Measurements from ENCODE around the gene SGCD. TPM values are rescaled to one million over a fixed set of nuclear protein-coding genes. Genes with fewer than 3 reads are reported as not detected.

Gene SGCD
- polyA plus RNA-seq, 3 donors = 5.1 to 5.7 (median 5.6) TPM

GRCh38 chr5:156399323-156399722 is 72.4 kb downstream of the SGCD start:
- DNase-seq (ENCODE audit: low read depth in 3 of 3, low spot score in 2 of 3) = no peak

DNA sequence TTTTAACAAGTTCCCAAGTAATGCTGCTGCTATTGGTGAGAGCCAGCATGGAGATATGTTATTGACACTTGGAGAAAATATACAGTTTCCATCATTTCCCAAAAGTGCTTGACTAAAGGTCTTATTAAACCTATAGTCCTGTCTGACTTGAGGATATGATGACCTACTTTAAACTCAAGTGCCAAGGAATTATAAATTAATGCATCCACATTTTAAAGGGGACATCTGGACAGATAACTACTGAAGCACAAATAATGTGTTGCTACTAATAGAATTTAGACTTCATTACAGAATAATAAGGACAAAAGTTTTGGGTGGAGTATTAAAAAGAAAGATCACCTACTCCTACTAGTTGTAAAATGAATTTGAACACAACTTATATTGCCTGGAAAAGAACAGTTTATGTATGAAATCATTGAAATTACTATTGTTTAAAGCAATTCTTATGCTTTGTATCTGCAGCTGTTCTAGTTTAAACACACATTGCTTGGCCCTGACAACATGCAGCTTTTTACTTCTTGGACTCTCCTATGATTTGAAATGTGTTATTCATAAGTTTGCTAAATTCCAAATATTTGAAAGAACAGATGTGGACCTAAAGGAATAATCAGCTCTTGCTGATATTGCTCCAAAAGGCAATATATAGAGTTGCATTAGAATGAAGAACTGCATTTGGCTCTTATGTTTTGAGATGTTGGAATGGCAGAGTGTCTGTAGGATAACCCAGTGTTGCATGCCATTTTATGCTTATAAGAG is 73.4 kb downstream of the SGCD start:
- DNase-seq (ENCODE audit: low read depth in 3 of 3, low spot score in 2 of 3) = no peak

GRCh38 chr5:156401804-156402203 is 74.8 kb downstream of the SGCD start:
- DNase-seq (ENCODE audit: low read depth in 3 of 3, low spot score in 2 of 3) = no peak

DNA sequence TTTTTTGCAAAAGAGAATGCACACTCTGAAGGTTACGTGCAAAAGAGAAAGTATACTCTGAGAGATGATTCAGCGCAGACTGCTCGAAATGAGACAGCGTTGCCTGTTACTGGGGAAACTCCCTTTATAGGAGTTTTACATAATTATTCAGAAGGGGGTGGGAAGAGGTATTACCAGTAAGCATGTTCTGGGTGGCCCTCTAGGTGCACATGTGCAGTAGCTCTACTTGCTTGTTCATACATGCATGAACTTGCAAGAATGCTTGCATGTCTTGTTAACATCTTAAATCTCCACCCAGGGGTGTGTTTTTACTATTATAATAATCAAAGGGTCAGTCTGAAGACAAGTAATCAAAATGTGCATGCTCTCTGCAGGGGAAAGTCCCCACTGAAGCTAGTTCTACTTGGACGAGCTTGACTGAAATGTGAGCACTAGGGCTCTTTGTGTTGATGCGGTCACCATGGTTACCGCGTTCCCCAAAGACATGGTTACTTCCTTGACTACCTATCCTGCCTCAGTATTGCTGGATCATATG is 75.5 kb downstream of the SGCD start:
- peak in 1 of 3 donors; percentile 71 for DNase-seq (ENCODE audit: low read depth in 3 of 3, low spot score in 2 of 3)

- no peak for DNase-seq (ENCODE audit: low read depth in 3 of 3, low spot score in 2 of 3)
These were observed 79.0 kb downstream of the SGCD start for GRCh38 chr5:156405988-156406387.

GRCh38 chr5:156407251-156407650 is 80.3 kb downstream of the SGCD start:
- DNase-seq (ENCODE audit: low read depth in 3 of 3, low spot score in 2 of 3) = no peak

GRCh38 chr5:156409834-156410233 is 82.9 kb downstream of the SGCD start:
- DNase-seq (ENCODE audit: low read depth in 3 of 3, low spot score in 2 of 3) = no peak

GRCh38 chr5:156411185-156411613 is 84.2 kb downstream of the SGCD start:
- no peak for DNase-seq (ENCODE audit: low read depth in 3 of 3, low spot score in 2 of 3)

DNA sequence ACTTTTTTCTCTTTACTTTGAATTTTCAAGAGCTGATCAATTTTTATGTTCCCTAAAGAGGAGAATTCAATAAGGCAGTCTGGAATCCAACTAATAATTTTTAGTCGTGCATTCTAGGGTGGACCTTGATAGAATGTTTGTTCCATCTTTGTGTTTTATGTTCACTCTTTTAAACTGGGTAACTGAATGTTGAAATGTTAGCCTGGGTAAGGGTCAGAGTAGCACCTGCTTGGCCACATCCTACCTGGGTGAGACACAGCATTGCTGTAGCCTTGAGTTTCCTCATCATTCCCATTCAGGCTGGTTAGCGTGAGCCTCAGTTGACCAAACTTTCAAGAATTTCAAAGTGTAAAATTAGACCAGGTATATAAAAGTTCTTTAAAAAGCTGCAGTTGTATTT is 85.0 kb downstream of the SGCD start:
- DNase-seq (ENCODE audit: low read depth in 3 of 3, low spot score in 2 of 3) = no peak

DNA sequence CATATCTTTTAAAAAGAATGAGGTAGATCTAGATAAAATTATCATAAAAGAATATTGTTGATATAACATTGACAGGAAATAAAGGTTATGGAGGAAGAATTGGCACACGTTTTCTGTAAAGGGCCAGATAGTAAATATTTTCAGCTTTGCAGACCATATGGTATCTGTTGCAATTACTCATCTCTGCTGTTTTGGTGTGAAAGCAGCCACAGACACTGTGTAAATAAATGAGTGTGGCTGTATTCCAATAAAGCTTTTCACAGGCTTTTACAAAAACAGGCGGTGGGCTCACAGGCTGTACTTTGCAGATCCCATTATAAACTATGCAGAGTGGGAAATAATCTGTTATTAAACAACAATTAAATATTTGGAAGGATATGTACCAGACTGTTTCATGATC is 87.4 kb downstream of the SGCD start:
- DNase-seq (ENCODE audit: low read depth in 3 of 3, low spot score in 2 of 3) = no peak

- DNase-seq (ENCODE audit: low read depth in 3 of 3, low spot score in 2 of 3) = no peak
These were observed 92.7 kb downstream of the SGCD start for GRCh38 chr5:156419661-156420060.

GRCh38 chr5:156420665-156421064 is 93.7 kb downstream of the SGCD start:
- DNase-seq (ENCODE audit: low read depth in 3 of 3, low spot score in 2 of 3) = no peak

DNA sequence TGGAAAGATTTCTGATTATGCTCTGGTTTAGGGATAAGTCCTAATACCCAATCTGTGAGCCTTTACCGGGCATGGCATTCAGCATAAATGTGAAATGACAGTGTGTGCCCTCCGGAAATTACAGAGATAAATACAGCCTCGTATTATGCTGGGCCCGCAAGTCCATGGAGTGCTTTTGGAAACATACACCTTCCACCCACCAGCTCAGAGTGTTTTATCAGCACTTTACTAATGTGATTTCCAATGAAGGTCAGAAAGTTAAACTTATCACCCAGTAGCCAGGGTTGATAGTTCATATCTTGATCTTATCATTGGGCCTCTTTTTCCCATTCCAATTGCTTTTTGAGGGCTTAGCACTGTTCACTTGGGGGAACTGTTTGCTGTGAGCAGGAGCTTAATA is 94.8 kb downstream of the SGCD start:
- no peak for DNase-seq (ENCODE audit: low read depth in 3 of 3, low spot score in 2 of 3)

DNA sequence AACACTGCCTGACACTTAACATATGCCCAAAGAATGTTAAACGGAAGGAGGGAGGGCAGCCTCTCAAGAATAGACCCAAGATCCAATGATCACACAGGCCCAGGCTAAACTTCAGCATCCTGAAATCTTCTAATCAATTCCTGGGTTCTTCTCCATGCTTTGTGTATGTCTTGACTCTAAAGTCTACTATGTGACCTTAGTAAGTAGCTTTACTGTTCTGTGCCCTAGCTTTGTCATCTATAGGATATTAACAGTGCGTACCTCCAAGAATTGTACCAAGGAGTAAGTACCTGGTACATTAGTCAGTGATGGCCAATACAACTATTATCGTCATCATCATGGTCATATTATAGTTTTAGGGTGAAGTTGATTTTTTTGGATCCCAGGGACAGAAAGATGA is 96.6 kb downstream of the SGCD start:
- DNase-seq (ENCODE audit: low read depth in 3 of 3, low spot score in 2 of 3) = no peak

- no peak for DNase-seq (ENCODE audit: low read depth in 3 of 3, low spot score in 2 of 3)
These were observed 100.4 kb downstream of the SGCD start for GRCh38 chr5:156427315-156427714.

DNA sequence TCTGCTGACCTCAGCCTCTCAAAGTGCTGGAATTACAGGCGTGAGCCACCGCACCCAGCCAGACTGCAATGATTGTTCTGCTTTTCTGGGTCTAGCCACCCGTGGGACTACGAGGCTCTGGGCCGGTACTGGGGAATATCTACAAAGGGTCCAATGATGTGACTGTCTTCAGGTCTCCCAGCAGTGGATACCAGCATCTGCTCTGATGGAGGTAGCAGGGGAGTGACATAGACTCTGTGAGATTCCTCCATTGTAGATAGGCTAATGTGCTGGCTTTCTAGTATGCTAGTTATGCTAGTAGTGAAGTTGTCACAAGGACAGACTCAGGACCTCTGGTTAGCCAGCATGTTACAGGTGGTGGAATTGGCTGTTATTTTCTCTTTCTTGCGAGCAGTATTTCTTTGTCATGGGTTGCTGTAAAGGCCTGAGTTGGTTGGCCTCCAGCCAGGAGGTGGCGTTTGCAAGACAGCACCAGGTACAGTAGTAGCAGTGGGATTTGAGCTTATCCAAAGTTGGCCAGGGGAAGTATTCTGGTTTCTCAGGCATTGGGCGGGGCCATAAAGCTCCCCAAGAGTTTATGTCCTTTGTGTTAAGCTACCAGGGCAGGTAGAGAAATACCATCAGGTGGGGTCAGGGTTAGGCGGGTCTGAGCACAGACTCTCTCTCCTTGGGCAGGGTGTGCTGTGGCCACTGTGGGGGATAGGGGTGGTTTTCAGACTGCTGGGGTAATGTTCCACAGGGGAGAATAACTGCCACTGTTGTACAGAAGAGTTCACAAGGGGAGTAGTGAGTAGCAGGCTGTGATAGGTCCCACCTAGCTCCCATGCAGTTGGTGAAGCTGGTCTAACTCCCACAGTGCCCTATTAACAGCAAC is 105.2 kb downstream of the SGCD start:
- DNase-seq (ENCODE audit: low read depth in 3 of 3, low spot score in 2 of 3) = no peak

DNA sequence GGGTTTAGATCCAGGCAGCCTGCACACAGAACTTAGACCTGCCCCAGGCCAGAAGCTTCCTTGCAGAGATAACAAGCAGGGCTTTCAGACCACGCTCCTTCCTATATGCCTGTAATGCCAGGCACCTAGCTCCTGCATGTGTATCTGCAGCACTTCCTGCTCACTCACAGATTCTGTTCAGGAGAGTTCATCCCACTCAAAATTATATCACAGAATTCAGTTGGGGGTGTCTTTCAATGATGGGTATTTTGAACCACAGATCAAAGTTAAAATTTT is 105.8 kb downstream of the SGCD start:
- DNase-seq (ENCODE audit: low read depth in 3 of 3, low spot score in 2 of 3) = no peak

DNA sequence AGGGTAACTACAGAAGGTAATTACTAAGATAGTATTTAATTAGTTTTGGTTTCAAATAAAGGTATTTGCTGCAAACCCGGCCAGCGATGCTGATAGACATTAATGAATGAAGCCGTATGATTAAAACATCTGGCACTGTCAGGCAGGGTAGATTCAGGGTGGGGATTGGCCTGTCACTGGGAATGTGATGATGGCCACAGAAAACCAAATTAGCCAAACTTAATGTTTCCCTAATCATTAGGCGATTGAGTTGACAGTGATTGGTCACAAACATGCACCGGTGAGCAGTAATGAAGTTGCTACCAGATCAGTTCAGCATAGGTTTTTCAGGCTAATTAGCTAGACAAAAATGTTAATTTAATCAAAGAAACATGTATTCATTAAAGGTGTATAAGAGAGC is 107.5 kb downstream of the SGCD start:
- no peak for DNase-seq (ENCODE audit: low read depth in 3 of 3, low spot score in 2 of 3)

GRCh38 chr5:156435101-156435500 is 108.1 kb downstream of the SGCD start:
- no peak for DNase-seq (ENCODE audit: low read depth in 3 of 3, low spot score in 2 of 3)

GRCh38 chr5:156438076-156438475 is 111.1 kb downstream of the SGCD start:
- DNase-seq (ENCODE audit: low read depth in 3 of 3, low spot score in 2 of 3) = no peak

- DNase-seq (ENCODE audit: low read depth in 3 of 3, low spot score in 2 of 3) = no peak
These were observed 117.9 kb downstream of the SGCD start for GRCh38 chr5:156444753-156445291.

- DNase-seq (ENCODE audit: low read depth in 3 of 3, low spot score in 2 of 3) = no peak
These were observed 119.6 kb downstream of the SGCD start for GRCh38 chr5:156446526-156446925.
